ENCODE results near the gene HUS1.

DNA sequence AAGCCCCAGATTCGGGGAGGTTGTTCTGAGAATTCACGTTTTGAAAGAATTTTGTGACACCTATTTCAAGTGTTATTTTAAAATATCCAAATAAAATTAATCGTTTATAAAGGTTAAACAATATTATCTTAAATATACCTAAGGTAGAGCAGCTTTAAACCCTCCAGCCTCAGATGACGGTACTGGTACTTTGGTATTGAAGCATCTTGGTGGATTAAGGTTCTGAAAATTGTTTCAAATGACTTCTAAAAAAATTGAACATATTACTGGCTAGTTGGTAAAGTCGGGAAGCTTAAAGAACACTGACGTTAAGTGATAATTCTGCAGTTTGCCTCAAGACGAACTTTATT is 392 bp upstream of the HUS1 start:
- TF ChIP-seq, protein P1, sequence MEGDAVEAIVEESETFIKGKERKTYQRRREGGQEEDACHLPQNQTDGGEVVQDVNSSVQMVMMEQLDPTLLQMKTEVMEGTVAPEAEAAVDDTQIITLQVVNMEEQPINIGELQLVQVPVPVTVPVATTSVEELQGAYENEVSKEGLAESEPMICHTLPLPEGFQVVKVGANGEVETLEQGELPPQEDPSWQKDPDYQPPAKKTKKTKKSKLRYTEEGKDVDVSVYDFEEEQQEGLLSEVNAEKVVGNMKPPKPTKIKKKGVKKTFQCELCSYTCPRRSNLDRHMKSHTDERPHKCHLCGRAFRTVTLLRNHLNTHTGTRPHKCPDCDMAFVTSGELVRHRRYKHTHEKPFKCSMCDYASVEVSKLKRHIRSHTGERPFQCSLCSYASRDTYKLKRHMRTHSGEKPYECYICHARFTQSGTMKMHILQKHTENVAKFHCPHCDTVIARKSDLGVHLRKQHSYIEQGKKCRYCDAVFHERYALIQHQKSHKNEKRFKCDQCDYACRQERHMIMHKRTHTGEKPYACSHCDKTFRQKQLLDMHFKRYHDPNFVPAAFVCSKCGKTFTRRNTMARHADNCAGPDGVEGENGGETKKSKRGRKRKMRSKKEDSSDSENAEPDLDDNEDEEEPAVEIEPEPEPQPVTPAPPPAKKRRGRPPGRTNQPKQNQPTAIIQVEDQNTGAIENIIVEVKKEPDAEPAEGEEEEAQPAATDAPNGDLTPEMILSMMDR (IDR thresholded peaks at IDR 0.05; ENCODE audit: low read length), result no peak
- TF ChIP-seq EZH2 (optimal IDR thresholded peaks at IDR 0.05; ENCODE audit: low read depth, low read length) (no peak), EZH2phosphoT487 (IDR thresholded peaks at IDR 0.05; ENCODE audit: low read length) (no peak)
